HL-60 (cell line): ENCODE measurements around the gene SLC38A9.

Experiments
- DNase-seq, 2 experiments: peaks; one replicate each; pipeline ENCODE4 v3.0.0-alpha.2; 2010 to 2020; ENCODE audit warnings: low read depth in 1 of 2, low spot score in 1 of 2
- H3K27ac ChIP-seq: fragments of 250-450 bp; sonication (Bioruptor Pico); replicated peaks from 2 replicates; pipeline ENCODE4 v1.5.1; 2020; ENCODE audit warnings: mild to moderate bottlenecking, moderate library complexity
- H3K27me3 ChIP-seq: fragments of 250-450 bp; sonication (Bioruptor Pico); 2 replicates; pipeline ENCODE4 v1.5.1; 2021; ENCODE audit warnings: mild to moderate bottlenecking, moderate library complexity; ENCODE audit not compliant: insufficient read depth, poor library complexity, severe bottlenecking
- H3K4me3 ChIP-seq: replicated peaks from 2 replicates; pipeline ENCODE4 v1.5.1; 2011; ENCODE audit warnings: mild to moderate bottlenecking, control low read depth, low read length; ENCODE audit not compliant: insufficient read depth
- CTCF ChIP-seq: IDR thresholded peaks from one replicate; pipeline ENCODE4 v1.5.1; 2011; ENCODE audit warnings: low read length, control low read depth, inconsistent platforms; ENCODE audit not compliant: insufficient read depth
- GABPA ChIP-seq: IDR thresholded peaks from 2 replicates; pipeline ENCODE4 v1.6.1; 2012; ENCODE audit warnings: low read depth
- POLR2AphosphoS5 ChIP-seq: IDR thresholded peaks from 2 replicates; pipeline ENCODE4 v1.6.1; 2012; ENCODE audit warnings: low read depth
- REST ChIP-seq: IDR thresholded peaks from 2 replicates; pipeline ENCODE4 v1.6.1; 2012; ENCODE audit warnings: low read depth; ENCODE audit not compliant: insufficient replicate concordance
- SPI1 ChIP-seq: IDR thresholded peaks from 2 replicates; pipeline ENCODE4 v1.6.1; 2012; ENCODE audit warnings: low read depth, mild to moderate bottlenecking, borderline replicate concordance

SLC38A9 gene

GRCh38 chr5:55623789-55624188 is 88.3 kb downstream of the SLC38A9 start:
- no peak for TF ChIP-seq REST
- TF ChIP-seq CTCF: no peak
- no peak for TF ChIP-seq SPI1
- TF ChIP-seq GABPA: no peak
- no peak for TF ChIP-seq POLR2AphosphoS5
- no peak for DNase-seq
- no peak overlapping the region for H3K4me3 ChIP-seq
- no peaks in the 10 kb centered on the region for H3K27me3 ChIP-seq
- no peak overlapping the region for H3K27ac ChIP-seq

GRCh38 chr5:55622460-55622859 is 89.7 kb downstream of the SLC38A9 start:
- Histone ChIP-seq H3K4me3 (no peak overlapping the region), H3K27me3 (no peaks in the 10 kb centered on the region), H3K27ac (no peak overlapping the region)
- no peak for TF ChIP-seq SPI1
- no peak for TF ChIP-seq CTCF
- no peak for TF ChIP-seq REST
- no peak for TF ChIP-seq GABPA
- no peak for TF ChIP-seq POLR2AphosphoS5
- no peak for DNase-seq

GRCh38 chr5:55621229-55621628 is 90.9 kb downstream of the SLC38A9 start:
- TF ChIP-seq POLR2AphosphoS5: no peak
- TF ChIP-seq GABPA: no peak
- TF ChIP-seq CTCF: no peak
- no peak for TF ChIP-seq REST
- TF ChIP-seq SPI1: no peak
- no peak overlapping the region for H3K27ac ChIP-seq
- no peak for DNase-seq
- H3K4me3 ChIP-seq: no peak overlapping the region
- H3K27me3 ChIP-seq: no peaks in the 10 kb centered on the region
